Esophagus squamous epithelium (tissue), 4 donors: Measurements from ENCODE around the gene STX3.
"Not testable (repeated sequence)": the region's sequence is repeated elsewhere in the genome, so short reads cannot be mapped to it uniquely, and the experiment has no call there.

Source experiments
- CTCF ChIP-seq, 6 experiments: fragments of 450-650 bp in 4 of 6; fragments of 200-600 bp in 2 of 6; sonication (generic) in 2 of 6; IDR thresholded peaks; one replicate each; pipeline ENCODE4 v1.5.1; 2016 to 2019; ENCODE audit warnings: antibody characterized with exemption in 6 of 6, mild to moderate bottlenecking in 4 of 6, moderate library complexity in 4 of 6
- POLR2A ChIP-seq, 4 donors: fragments of 450-650 bp; IDR thresholded peaks; one replicate each; pipeline ENCODE4 v1.6.1; 2017; ENCODE audit warnings: antibody characterized with exemption in 4 of 4, mild to moderate bottlenecking in 4 of 4, moderate library complexity in 3 of 4

GRCh38 chr11:59851416-59851815 lies 96.2 kb downstream of the STX3 start:
- TF ChIP-seq CTCF, POLR2A (IDR thresholded peaks at IDR 0.05): not testable (repeated sequence)
